GM13976 (cell line): ENCODE measurements around the gene WNT3.
"Not testable (repeated sequence)": the region's sequence is repeated elsewhere in the genome, so short reads cannot be mapped to it uniquely, and the experiment has no call there.

Experiments
- DNase-seq: peaks from one replicate; pipeline ENCODE4 v3.0.0; 2012; ENCODE audit warnings: low spot score
- in situ Hi-C: fragments of 300-500 bp; cut with MboI; formaldehyde crosslinking; loops from one replicate; pipeline ENCODE4 v1.12.0; 2022; ENCODE audit warnings: low sequenced_read_pairs, mixed read lengths, inconsistent platforms; ENCODE audit not compliant: unreplicated experiment
- TF ChIP-seq, protein P1 (sequence below): IDR thresholded peaks from 2 replicates; pipeline ENCODE4 v1.5.1; 2012; ENCODE audit warnings: borderline replicate concordance, mild to moderate bottlenecking; ENCODE audit not compliant: insufficient read depth; ENCODE audit errors: extremely low read depth, missing control alignments, control extremely low read depth

The WNT3 gene

GRCh38 chr17:46796524-46796923 is 22.0 kb downstream of the WNT3 start:
- in situ Hi-C loops = loop anchor here (25.0 kb wide), 2 partner anchors 91 to 191 kb away; partner anchors contain the start of gene RPRML

DNA sequence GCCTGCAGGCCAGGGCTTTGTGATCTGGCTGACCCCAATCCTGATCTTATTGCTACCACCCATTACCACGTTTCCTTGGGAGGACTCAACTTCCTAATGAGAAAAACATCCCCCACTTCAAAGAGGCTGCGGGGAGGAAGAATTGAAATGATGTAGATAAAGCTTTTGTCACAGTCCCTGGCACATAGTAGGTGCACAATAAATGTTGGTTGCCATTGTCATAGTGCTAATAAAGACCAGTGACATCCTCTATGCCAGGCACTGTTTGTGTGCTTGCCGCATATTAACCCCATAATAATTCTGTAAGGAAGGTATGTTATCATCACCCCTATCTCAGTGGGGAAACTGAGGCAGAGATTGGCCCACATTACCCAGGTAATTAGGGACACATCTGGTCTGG is 22.4 kb downstream of the WNT3 start:
- TF ChIP-seq, protein P1, sequence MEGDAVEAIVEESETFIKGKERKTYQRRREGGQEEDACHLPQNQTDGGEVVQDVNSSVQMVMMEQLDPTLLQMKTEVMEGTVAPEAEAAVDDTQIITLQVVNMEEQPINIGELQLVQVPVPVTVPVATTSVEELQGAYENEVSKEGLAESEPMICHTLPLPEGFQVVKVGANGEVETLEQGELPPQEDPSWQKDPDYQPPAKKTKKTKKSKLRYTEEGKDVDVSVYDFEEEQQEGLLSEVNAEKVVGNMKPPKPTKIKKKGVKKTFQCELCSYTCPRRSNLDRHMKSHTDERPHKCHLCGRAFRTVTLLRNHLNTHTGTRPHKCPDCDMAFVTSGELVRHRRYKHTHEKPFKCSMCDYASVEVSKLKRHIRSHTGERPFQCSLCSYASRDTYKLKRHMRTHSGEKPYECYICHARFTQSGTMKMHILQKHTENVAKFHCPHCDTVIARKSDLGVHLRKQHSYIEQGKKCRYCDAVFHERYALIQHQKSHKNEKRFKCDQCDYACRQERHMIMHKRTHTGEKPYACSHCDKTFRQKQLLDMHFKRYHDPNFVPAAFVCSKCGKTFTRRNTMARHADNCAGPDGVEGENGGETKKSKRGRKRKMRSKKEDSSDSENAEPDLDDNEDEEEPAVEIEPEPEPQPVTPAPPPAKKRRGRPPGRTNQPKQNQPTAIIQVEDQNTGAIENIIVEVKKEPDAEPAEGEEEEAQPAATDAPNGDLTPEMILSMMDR = no peak
- in situ Hi-C loops = loop anchor here (25.0 kb wide), 2 partner anchors 91 to 191 kb away; partner anchors contain the start of gene RPRML
- DNase-seq = no peak

More at GRCh38 chr17:46796524-46796923, 22.0 kb downstream of the WNT3 start:
- TF ChIP-seq, protein P1 = no peak
- no peak for DNase-seq

DNA sequence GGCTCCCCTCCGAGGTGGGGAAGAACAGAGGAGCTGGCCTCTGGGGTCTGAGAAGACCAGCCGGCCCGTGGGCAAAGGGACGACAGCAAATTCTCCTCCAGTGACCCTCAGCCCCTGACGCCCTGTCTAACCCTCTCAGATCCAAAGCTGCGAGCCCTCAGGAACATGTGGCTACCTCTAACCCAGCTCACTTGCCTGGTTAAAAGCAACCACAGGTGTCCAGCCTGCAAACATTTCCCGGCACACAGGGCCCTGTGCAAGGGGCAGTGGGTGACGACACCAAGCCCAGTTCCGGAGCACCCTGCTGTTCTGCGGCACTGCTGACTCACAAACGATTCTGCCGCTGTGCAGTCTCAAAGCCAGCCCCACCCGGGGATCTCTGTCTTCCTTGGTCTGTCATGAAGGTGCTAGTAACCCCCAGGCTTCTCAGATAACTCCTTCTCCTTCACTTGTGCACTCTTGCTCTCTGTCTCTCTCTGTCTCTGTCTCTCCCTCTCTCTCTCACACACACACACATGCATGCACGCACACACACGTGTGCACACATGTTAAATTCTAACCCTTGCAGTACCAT is 23.0 kb downstream of the WNT3 start:
- in situ Hi-C loops = loop anchor here (25.0 kb wide), 2 partner anchors 92 to 192 kb away; partner anchors contain the start of gene RPRML
- TF ChIP-seq, protein P1 = no peak
- DNase-seq = no peak

DNA sequence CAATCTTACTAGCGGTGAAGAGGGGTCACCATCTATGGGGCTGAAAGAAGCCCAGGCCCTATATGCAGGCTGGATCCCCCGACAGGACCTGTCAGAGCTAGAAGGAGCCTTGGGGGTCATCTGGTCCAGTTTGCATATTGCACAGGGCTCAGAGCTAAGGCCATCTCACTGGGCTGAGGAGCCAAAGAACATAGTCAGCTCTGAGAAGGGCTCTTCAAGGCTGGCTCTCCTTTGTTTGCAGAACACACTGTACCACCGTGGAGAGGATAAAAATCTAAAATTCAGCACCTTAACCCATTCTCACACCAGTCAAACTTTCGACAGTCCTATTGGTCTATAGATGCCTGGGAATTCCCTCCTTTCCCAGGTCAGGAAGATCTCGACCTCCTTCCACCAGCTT is 24.2 kb downstream of the WNT3 start:
- in situ Hi-C loops = loop anchor here (25.0 kb wide), 2 partner anchors 93 to 193 kb away; partner anchors contain the start of gene RPRML
- TF ChIP-seq, protein P1 = no peak
- no peak for DNase-seq

DNA sequence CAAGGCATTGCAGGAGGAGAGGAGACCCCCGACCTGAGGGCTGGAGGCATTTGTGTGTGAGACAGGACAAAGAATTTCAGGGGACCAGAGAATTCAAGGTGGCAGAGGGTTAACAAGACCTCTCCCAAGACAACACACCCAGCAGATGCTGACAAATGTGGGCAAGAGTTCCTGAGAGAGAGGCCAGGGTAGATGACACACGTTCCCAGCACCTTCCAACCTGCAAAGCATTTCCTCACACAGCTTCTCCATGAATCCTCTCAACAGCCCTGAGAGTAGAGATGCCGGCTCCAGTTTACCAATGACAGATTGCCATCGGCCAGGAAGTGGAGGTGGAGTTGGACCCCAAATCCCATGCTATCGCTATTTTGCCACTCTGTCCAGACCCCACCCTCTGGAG is 25.0 kb downstream of the WNT3 start:
- TF ChIP-seq, protein P1 = no peak
- in situ Hi-C loops = loop anchor here (25.0 kb wide), 2 partner anchors 94 to 194 kb away; partner anchors contain the start of gene RPRML
- no peak for DNase-seq

DNA sequence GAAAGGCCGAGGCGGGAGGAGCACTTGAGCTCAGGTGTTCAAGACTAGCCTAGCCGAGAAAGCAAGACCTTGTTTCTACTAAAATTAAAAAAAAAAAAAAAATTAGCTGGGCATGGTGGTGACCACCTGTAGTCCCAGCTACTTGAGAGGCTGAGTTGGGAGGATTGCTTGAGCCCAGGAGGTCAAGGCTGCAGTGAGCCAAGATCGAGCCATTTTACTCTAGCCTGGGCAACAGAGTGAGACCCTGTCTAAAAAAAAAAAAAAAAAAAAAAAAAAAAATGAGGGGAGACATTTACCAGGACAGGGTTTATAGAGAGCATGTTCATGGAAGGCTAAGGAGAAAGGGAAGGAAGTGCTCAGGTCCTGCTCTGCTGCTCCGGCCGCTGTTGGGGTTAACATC is 25.5 kb downstream of the WNT3 start:
- DNase-seq = not testable (repeated sequence)
- in situ Hi-C loops = loop anchor here (25.0 kb wide), 2 partner anchors 94 to 194 kb away; partner anchors contain the start of gene RPRML

DNA sequence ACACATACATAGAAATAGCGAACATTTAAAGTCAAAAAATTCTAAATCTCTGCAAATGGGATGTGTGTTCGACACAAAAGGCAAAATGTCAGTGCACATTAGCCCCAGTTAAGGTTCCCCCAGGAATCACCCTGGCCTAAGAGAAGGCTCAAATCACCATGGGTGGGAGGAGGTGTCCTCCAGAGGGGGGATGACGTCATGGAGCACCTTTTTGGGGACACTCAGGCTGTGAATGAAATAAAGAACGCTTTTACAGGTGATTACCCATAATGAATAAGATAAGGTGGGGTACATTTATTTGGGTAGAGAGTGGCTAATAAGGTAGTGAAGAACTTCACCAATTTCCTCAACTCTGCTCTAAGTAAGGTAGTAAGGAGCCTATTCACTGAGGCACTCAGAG is 26.4 kb downstream of the WNT3 start:
- in situ Hi-C loops = loop anchor here (25.0 kb wide), 2 partner anchors 95 to 195 kb away; partner anchors contain the start of gene RPRML
- TF ChIP-seq, protein P1 = no peak
- no peak for DNase-seq
